HL-60 (cell line): Measurements from ENCODE around the gene CHMP5.
A peak's percentile ranks its signal among the peaks of the same experiment; 100 is the strongest.

Experiments
- DNase-seq, 2 experiments: peaks; one replicate each; pipeline ENCODE4 v3.0.0-alpha.2; 2010 to 2020; ENCODE audit warnings: low read depth in 1 of 2, low spot score in 1 of 2
- H3K27ac ChIP-seq: fragments of 250-450 bp; sonication (Bioruptor Pico); replicated peaks from 2 replicates; pipeline ENCODE4 v1.5.1; 2020; ENCODE audit warnings: mild to moderate bottlenecking, moderate library complexity
- H3K27me3 ChIP-seq: fragments of 250-450 bp; sonication (Bioruptor Pico); 2 replicates; pipeline ENCODE4 v1.5.1; 2021; ENCODE audit warnings: mild to moderate bottlenecking, moderate library complexity; ENCODE audit not compliant: insufficient read depth, poor library complexity, severe bottlenecking
- H3K4me3 ChIP-seq: replicated peaks from 2 replicates; pipeline ENCODE4 v1.5.1; 2011; ENCODE audit warnings: mild to moderate bottlenecking, control low read depth, low read length; ENCODE audit not compliant: insufficient read depth
- CTCF ChIP-seq: IDR thresholded peaks from one replicate; pipeline ENCODE4 v1.5.1; 2011; ENCODE audit warnings: low read length, control low read depth, inconsistent platforms; ENCODE audit not compliant: insufficient read depth
- GABPA ChIP-seq: IDR thresholded peaks from 2 replicates; pipeline ENCODE4 v1.6.1; 2012; ENCODE audit warnings: low read depth
- POLR2AphosphoS5 ChIP-seq: IDR thresholded peaks from 2 replicates; pipeline ENCODE4 v1.6.1; 2012; ENCODE audit warnings: low read depth
- REST ChIP-seq: IDR thresholded peaks from 2 replicates; pipeline ENCODE4 v1.6.1; 2012; ENCODE audit warnings: low read depth; ENCODE audit not compliant: insufficient replicate concordance
- SPI1 ChIP-seq: IDR thresholded peaks from 2 replicates; pipeline ENCODE4 v1.6.1; 2012; ENCODE audit warnings: low read depth, mild to moderate bottlenecking, borderline replicate concordance

Gene CHMP5

DNA sequence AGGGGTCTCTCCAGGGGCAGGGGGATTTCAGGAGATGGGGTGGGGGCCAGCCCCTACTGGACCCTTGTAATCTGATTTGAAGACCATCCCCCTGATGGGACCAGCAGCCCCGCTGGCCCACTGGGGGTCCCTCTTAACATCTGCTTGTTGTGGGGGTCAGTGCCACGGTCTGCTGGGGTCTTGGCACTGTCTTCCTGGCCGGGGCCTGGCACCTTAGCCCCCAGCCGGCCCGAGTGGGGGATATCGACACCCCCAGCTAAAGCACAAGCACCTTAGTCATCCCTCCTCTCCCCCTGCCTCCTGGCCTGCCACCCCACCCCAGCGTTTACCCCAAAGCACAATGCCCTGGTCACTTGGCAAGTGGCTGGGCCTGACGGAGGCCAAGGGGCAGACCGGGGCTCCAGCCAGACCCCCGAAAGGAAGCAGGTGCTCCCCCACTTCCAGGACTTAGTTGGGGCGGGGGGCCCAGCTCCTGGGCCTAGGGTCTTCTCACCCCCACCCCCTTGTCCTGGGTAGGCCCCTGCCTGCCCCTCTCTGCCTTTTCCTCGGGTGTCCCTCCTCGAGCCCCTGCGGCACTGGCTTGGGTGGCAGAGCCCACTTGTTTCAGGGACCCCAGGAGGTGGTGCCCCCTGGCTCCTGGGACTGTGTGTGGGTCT, 24.1 kb downstream of the CHMP5 start:
- no peak overlapping the region for H3K4me3 ChIP-seq
- DNase-seq: no peak
- peak overlapping the region; percentile 95 for H3K27ac ChIP-seq
- no peak for TF ChIP-seq GABPA
- TF ChIP-seq REST: no peak
- no peak for TF ChIP-seq POLR2AphosphoS5
- TF ChIP-seq CTCF: no peak
- TF ChIP-seq SPI1: no peak
- no peaks in the 10 kb centered on the region for H3K27me3 ChIP-seq

GRCh38 chr9:33289496-33289895, 24.6 kb downstream of the CHMP5 start:
- peak overlapping the region; percentile 95 for H3K27ac ChIP-seq
- peak in 1 of 2 experiments; percentile 14 for DNase-seq
- no peaks in the 10 kb centered on the region for H3K27me3 ChIP-seq
- TF ChIP-seq CTCF (no peak), GABPA (no peak)
- no peak overlapping the region; the same call in 1 of the 2 replicates for H3K4me3 ChIP-seq

DNA sequence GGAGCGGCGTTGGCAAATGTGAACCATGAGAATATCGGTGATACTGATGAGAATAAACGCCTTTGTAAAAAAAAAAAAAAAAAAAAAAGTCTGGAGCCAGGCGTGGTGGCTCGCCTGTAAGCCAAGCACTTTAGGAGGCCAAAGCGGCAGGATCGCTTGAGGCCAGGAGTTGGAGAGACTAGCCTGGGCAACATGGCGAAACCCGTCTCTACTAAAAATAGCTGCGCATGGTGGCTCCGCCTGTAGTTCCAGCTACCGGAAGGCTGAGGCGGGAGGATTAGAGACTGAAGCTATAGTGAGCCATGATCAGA, 25.0 kb downstream of the CHMP5 start:
- TF ChIP-seq POLR2AphosphoS5 (no peak), SPI1 (no peak), CTCF (no peak), GABPA (no peak), REST (no peak)
- H3K4me3 ChIP-seq: no peak overlapping the region; the same call in 1 of the 2 replicates
- no peak for DNase-seq
- H3K27me3 ChIP-seq: no peaks in the 10 kb centered on the region
- H3K27ac ChIP-seq: peak overlapping the region; percentile 95

DNA sequence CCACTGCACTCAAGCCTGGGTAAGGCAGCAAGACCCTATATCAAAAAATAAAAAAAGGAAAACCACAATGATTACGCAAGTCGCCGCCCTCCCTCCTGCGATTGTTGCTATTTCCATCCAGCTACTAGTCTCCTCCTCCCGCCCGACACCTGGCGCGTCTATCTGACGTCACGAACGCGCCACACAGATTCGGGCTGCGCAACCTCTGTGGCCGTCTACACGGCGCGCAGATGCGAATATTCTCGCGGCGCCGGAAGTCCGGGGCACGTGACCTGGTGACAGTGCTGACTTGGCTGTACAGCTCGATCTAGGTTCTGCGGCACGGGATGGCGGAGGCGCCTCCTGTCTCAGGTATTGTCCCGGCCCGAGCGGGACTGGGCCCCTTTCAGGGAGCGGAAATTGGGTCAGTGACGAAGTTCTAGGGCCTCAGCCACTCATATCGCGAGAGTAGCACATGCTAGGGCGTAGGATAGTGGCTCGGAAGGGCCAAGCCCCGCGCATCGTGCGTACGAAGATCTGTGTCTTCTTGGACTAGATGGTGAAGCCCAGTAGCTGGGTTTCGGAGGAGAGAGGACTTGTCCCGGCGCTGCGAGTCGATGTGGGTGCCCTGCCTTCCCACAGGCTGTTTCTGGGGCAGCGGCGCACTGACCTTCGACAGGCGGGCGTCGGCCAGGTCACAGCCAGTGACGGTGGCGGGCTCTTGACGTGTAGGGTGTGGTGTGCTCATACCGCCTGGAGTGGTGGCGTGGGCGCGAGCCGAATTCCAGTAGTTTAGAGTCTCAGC, 25.6 kb downstream of the CHMP5 start, which contains the start of gene NFX1:
TSS of gene NFX1 (plus strand) at position 270 of the 784 bp plus-strand sequence. CDS start at position 327, 57 bp downstream.
- peak; percentile 98 to 99 for DNase-seq
- Histone ChIP-seq H3K27me3 (no peaks in the 10 kb centered on the region), H3K27ac (peak within 1 kb of the TSS; percentile 95), H3K4me3 (peak within 1 kb of the TSS; percentile 75)
- no peak for TF ChIP-seq REST
- peak; percentile 81 for TF ChIP-seq POLR2AphosphoS5
- no peak for TF ChIP-seq CTCF
- peak; percentile 71 for TF ChIP-seq GABPA
- no peak for TF ChIP-seq SPI1
